ENCODE results near the gene ENOX1.

The ENOX1 gene

GRCh38 chr13:43229506-43229905 is 557.3 kb downstream of the ENOX1 start:
- DNase-seq: no peak

- DNase-seq: no peak
Measured at GRCh38 chr13:43227721-43228120, 559.1 kb downstream of the ENOX1 start.

- DNase-seq: no peak
Measured at GRCh38 chr13:43223216-43223615, 563.6 kb downstream of the ENOX1 start.

GRCh38 chr13:43222086-43222485 is 564.7 kb downstream of the ENOX1 start:
- DNase-seq: no peak

- no peak for DNase-seq
Measured at GRCh38 chr13:43221611-43222010, 565.2 kb downstream of the ENOX1 start.

GRCh38 chr13:43220873-43221595 is 565.7 kb downstream of the ENOX1 start:
- DNase-seq: no peak

GRCh38 chr13:43214124-43214523 is 572.6 kb downstream of the ENOX1 start:
- DNase-seq: no peak

- no peak for DNase-seq
Measured at GRCh38 chr13:43206838-43207237, 579.9 kb downstream of the ENOX1 start.

- no peak for DNase-seq
Measured at GRCh38 chr13:43205416-43205815, 581.4 kb downstream of the ENOX1 start.

GRCh38 chr13:43204591-43204990 is 582.2 kb downstream of the ENOX1 start:
- no peak for DNase-seq

GRCh38 chr13:43203781-43204180 is 583.0 kb downstream of the ENOX1 start:
- DNase-seq: no peak

- no peak for DNase-seq
Measured at GRCh38 chr13:43200736-43201135, 586.0 kb downstream of the ENOX1 start.

- no peak for DNase-seq
Measured at GRCh38 chr13:43200307-43200706, 586.5 kb downstream of the ENOX1 start.

- DNase-seq: no peak
Measured at GRCh38 chr13:43196750-43197370, 589.9 kb downstream of the ENOX1 start.

GRCh38 chr13:43196086-43196621 is 590.6 kb downstream of the ENOX1 start:
- DNase-seq: no peak

GRCh38 chr13:43195551-43195950 is 591.2 kb downstream of the ENOX1 start:
- no peak for DNase-seq

- no peak for DNase-seq
Measured at GRCh38 chr13:43195112-43195511, 591.7 kb downstream of the ENOX1 start.

GRCh38 chr13:43193789-43194420 is 592.9 kb downstream of the ENOX1 start:
- DNase-seq: no peak

GRCh38 chr13:43191546-43191945 is 595.2 kb downstream of the ENOX1 start:
- DNase-seq: no peak

GRCh38 chr13:43185226-43185625 is 601.5 kb downstream of the ENOX1 start:
- no peak for DNase-seq

GRCh38 chr13:43180837-43181236 is 605.9 kb downstream of the ENOX1 start:
- no peak for DNase-seq

- DNase-seq: no peak
Measured at GRCh38 chr13:43180036-43180660, 606.6 kb downstream of the ENOX1 start.

- no peak for DNase-seq
Measured at GRCh38 chr13:43171489-43171888, 615.3 kb downstream of the ENOX1 start.

- DNase-seq: no peak
Measured at GRCh38 chr13:43170506-43170905, 616.3 kb downstream of the ENOX1 start.

Measured in NCI-H1048 (cell line).